AG09319 (cell line): ENCODE results near the gene C17orf113.

Experiments
- DNase-seq: peaks from one replicate; pipeline ENCODE4 v3.0.0-alpha.2; 2010; ENCODE audit warnings: low read depth; ENCODE audit errors: extremely low read depth
- TF ChIP-seq, protein P1 (sequence below): IDR thresholded peaks from 2 replicates; pipeline ENCODE4 v1.5.1; 2011; ENCODE audit warnings: low read depth, mild to moderate bottlenecking, inconsistent platforms, low read length, moderate library complexity

The C17orf113 gene

DNA sequence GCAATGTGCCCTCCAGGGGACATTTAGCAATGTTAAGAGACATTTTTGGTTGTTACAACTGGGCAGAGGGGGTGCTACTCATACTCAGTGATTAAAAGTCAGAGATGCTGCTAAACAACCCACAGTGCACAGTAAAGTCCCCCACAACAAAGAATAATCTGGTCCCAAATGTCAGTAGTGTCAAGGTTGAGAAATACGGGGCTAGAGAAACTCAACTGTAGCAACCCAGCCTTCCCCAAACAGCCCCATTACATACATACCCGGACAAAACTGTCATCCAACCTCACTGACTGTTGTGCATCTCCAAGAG is 53.6 kb downstream of the C17orf113 start:
- no peak for DNase-seq
- TF ChIP-seq, protein P1, sequence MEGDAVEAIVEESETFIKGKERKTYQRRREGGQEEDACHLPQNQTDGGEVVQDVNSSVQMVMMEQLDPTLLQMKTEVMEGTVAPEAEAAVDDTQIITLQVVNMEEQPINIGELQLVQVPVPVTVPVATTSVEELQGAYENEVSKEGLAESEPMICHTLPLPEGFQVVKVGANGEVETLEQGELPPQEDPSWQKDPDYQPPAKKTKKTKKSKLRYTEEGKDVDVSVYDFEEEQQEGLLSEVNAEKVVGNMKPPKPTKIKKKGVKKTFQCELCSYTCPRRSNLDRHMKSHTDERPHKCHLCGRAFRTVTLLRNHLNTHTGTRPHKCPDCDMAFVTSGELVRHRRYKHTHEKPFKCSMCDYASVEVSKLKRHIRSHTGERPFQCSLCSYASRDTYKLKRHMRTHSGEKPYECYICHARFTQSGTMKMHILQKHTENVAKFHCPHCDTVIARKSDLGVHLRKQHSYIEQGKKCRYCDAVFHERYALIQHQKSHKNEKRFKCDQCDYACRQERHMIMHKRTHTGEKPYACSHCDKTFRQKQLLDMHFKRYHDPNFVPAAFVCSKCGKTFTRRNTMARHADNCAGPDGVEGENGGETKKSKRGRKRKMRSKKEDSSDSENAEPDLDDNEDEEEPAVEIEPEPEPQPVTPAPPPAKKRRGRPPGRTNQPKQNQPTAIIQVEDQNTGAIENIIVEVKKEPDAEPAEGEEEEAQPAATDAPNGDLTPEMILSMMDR, result no peak

DNA sequence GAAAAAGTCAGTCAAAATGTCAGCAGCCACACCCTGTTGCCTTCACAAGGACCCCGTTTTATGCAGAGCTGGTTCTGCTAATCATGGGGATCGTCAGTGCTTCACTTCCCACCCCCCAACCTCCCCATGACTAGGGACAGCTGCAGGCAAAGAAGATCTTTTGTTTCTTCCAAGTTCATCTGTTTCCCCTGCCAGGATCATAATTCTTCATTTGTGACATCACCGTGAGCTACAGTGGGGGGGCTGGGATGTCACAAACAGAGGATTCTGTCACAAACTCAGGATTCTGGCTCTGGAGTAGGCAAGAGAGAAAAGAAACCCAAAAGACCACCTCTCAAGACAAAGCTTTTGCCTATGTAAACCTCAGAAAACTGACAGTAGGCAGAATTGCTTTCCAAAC is 57.8 kb downstream of the C17orf113 start:
- TF ChIP-seq, protein P1, result no peak

DNA sequence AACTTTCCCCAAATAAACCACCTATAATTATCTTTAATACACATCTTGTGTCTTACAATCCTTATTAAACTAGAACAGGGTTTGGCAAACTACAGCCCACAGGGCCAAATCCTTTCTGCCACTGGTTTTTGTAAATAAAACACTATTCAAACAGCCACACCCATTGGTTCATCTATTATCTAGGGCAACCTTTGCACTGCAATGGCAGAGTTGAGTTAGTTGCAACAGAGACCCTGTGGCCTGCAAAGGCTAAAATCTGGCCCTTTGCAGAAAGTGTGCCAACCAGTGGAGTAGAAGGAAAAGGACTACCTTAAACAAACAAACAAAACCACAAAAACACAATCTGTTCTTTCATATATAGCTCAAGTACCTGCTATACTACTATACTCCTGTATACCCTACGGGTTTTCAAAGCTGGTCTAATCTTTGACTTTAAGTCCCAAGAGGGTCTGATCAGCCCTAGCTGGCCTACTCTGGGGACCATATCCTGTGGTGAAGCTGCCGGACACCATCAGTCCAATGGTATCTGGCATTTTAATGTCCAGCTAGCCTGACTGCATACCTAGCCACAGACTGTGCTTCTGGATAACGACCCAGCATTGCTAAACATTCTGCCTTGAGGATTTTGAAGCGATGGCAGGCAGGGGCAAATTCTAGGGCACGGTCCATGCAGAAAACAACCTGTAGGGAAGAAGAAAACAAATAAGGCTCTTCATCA is 60.5 kb downstream of the C17orf113 start:
- DNase-seq, result no peak
- TF ChIP-seq, protein P1, result no peak

More for the DNA sequence above, 57.8 kb downstream of the C17orf113 start:
- DNase-seq, result no peak

DNA sequence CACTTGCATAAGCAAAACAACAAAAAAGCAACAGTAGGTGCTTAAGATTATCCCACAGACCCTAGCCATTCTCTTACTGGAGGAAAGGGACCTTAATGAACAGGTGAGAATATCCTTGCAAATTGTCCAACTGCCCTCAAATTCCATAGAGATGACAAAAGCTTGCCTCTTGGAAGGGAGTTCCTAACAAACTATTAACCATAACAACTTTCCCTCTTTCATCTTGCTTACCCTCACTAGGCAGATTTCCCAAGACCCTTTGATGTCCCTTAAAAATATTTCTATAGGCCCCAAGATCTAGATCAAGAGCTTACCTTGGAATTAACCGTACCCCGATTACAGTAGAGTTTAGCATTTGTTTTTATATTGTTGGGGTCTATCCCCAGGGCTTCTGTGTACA is 62.0 kb downstream of the C17orf113 start:
- DNase-seq, result no peak
- TF ChIP-seq, protein P1, result no peak
